Amniotic stem cell (primary cell): ENCODE data around the gene FGFR2.
"Not testable (repeated sequence)": the region's sequence is repeated elsewhere in the genome, so short reads cannot be mapped to it uniquely, and the experiment has no call there.

ENCODE experiments used
- DNase-seq: peaks from one replicate; lab custom pipeline; 2025; lab: John Stamatoyannopoulos, UW

The FGFR2 gene

DNA sequence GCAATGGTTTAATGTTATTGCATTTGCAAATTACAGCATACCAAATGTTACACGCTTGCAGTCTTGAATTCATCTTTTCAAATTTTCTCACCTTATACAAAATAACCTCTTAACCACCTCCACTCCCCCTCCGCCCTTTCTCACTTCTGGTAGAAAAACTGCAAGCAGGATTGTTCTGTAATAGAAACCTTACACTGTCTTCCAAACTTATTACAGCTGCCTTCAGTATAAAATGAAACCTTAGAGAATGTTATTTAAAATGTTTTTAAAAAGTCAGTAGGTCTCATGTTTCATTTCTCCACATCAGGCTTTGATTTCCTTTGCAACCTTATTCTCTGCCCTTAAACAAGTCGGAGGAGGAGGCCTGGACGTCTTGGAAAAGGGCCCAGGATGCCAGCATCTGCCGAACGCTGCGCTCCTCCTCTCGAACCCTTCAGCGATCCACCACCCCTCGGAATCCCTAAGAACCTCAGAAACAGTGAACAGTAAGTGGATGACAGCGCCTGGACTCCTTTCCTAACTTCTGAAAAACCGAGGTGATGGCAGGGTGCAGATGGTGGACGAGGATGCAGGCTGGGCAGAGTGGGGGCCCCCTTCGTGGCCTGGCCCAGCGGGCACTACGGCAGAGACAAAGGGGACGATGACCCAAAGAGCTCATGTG, 74.0 kb downstream of the FGFR2 start:
- DNase-seq = no peak

DNA sequence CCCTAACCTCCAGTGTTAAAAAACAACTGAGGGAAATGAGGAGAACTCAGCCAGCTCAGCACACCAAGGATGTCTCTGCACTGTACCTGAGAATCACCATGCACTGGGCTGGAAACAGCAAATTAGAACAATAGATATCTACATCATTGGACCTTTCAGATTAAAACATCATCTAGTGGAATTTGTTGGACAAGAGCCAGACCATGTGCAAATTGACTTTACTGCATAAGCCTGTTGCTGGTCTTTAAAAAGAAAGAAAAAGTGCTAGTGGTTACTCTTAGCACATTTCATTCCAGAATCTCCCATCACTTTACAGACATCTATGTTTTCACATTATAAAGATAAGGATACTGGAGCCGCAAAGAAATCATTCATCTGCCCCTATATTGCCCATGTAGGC, 75.4 kb downstream of the FGFR2 start:
- DNase-seq = no peak

DNA sequence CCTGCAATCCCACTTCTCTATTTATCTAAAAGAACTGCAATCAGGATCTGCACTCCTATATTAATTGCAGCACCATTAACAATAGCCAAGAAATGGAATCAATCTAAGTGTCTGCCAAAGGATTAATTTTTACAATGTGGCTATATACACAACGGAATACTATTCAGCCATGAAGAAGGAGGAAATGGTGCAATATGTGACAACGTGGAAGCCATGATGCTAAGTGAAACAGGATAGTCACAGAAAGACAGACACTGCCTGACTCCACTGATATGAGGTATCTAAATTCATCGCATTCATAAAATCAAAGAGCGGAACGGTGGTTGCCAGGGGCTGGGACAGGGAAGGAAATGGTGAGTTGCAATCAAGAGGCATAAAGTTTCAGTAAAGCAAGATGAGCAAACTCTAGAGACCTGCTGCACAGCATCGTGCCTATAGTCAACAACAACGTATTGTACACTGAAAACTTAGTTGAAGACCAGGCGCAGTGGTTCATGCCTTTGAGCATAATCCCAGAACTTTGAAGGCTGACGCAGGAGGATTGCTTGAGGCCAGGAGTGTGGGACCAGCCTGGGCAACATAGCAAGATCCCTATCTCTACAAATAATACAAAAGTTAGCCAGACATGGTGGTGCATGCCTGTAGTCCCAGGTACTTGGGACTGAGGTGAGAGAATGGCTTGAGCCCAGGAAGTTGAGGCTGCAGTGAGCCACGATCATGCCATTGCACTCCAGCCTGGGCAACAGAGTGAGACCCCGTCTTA, 76.3 kb downstream of the FGFR2 start:
- no peak for DNase-seq

DNA sequence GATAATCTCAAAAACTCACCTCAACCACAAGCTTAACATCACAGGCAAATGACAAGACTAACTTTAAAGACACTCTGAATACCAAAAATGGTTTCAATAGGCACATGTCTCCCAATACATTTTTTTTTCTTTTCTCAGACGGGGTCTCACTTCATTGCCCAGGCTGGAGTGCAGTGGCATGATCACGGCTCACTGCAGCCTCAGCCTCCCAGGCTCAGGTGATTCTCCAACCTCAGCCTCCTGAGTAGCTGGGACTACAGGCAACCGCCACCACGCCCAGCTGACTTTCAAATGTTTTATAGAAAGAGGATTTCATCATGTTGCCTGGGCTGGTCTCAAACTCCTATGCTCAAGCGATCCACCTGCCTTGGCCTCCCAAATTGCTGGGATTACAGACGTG, 77.7 kb downstream of the FGFR2 start:
- not testable (repeated sequence) for DNase-seq

DNA sequence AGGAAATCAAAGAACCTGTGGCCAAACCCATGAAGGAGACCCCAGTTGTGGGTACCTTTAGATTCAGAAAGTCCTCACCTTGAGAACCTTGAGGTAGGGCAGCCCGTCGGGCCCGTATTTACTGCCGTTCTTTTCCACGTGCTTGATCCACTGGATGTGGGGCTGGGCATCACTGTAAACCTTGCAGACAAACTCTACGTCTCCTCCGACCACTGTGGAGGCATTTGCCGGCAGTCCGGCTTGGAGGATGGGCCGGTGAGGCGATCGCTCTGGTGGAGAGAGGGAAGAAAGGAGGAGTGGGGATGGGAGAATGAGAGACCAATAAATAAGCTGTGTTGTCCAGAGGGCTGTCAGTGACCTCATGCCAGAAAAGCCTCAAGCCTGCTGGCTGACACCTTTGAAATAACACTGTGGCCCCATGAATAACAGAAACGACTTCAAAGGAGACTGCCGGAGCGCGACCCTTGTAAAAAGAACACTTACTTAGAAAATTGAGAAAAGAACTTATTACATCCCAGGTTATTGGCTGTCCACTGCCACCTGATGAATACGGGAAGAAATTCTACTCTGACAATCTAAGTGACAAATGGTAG, 78.2 kb downstream of the FGFR2 start:
- no peak for DNase-seq

DNA sequence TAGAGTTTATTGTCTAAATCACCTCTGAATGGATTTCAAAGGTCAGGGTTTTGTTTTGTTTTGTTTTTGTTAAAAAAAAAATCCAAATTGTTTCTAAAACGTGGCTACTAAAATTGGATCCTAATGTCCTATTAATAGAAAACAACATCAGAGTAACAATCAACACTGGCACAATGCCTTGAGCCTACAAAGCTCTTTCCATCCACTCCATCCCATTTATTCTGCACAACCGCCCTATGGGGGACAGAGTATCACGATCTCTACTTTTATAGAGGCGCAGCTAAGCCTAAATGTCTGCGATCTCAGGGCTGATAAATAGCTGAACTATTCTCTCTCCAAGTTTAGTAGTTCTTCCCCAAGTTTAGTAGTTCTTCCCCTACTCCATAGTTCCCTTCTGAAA, 78.8 kb downstream of the FGFR2 start:
- no peak for DNase-seq

DNA sequence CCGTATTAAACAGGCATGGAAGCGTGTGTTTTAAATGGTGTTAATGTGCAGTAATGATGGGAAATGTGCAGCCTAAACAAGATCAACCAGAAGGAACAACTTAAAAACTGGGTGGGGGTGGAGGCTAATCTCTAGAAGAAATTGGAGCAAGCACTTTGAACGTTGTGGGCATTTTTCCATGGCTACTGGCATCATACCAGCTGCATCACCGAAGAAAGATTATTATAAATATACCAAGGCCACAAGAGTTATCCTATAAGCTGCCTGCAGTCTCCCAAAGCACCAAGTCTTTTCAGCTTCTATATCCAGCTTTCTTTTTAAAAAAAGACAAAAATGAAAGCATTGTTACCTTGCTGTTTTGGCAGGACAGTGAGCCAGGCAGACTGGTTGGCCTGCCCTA, 79.9 kb downstream of the FGFR2 start:
- no peak for DNase-seq

DNA sequence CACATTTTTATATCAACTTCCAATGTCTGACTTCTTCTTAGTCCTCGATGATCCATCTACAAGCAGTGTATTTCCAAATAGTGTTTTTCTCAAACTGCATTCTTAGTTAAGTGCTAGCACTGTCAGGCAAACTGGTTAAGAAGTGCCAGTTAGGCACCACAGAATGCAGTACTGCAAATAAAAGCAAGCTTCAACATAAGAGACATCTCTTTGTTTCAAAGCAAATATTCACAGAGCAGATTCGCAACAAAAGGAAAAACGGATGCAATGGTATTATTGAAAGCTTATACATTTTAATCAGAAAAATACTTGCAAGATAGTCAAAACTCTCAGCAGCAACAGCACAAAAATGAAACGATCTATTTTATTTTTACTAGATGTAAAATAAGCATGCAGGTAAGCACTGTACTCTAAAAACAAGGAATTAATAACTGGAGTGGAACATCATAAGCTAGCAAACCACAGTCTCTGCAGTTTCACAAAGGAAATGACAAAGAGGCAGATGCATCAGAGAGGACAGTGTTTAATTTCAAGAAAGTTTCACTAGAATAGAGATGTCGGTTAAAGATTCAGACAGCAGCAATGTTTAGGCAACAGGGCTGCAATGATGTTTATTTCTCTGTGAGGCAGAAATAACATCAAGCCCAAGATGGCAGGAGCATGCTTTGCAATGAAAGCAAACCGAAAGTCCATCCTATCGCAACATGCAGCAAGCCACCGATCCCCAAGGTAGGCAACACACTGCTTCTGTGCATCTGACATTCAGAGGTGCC, 82.0 kb downstream of the FGFR2 start:
- DNase-seq = no peak

DNA sequence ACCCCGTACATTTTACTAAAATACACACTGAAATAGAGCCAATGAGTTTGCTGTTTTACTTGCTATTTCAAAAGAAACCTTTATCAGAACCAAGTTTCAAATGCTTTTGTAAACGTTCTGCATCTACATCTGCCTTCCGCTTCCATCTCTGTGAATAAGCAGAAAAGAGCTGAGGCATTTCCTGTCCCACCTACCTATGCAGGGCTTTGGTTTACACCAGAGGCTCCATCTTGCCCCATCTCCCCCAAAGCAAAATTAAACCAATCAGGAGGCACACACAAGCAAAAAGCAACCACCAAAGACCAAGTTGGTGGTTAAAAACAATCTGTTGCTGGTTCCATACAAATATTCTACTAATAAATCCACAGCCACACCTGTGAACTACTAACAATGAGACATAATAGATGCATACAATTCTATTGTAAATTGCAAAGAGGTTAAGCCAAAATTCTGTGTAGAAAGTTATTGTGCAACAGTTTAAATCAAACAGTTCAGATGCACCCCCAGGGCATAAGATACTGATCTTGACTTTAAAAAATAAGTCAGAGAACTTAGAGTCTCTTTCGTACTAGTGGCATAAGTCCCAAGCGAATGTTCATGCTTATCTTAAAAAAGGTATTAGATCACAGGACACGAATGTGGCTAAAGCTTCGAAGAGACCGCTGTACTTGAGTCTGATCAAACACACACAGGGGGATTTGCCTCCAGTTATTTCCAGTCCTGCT, 83.9 kb downstream of the FGFR2 start:
- DNase-seq = no peak

DNA sequence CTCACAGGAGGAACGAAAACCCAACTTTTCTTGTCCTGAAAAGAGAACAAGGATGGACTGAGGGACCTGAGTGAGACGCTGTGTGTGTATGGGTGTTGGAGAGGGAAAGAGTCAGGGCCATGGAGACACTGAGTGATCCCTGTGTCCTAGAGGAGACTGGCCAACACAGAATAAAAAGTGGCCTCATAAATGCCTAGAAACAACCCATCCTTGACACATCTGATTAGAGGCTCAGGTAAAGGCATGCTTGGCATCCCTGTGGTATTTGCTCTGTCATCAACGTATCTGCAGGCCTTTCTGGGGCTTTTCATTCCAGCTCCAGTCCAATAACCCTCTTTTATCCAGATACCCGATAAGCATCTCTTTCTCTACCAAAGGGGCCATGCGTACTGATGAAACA, 86.3 kb downstream of the FGFR2 start:
- no peak for DNase-seq

DNA sequence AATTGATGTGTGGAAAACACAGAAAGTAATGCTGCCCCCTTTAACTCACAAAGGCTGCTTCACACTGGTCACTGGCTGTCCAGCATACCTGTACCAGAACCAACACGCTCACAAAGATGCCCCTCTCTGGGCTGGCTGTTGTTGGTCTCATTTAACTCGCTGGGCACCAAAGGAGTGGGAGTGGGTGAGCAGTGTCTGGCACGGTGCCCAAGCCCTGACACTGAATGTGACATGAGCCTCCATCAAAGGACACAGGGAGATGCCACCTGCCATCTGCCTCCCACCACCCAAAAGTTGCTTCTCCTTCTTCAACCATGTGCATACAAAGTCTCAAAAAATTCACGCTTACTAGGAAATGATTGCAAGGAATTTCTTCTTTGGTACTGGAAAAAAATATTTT, 86.8 kb downstream of the FGFR2 start:
- DNase-seq = no peak

DNA sequence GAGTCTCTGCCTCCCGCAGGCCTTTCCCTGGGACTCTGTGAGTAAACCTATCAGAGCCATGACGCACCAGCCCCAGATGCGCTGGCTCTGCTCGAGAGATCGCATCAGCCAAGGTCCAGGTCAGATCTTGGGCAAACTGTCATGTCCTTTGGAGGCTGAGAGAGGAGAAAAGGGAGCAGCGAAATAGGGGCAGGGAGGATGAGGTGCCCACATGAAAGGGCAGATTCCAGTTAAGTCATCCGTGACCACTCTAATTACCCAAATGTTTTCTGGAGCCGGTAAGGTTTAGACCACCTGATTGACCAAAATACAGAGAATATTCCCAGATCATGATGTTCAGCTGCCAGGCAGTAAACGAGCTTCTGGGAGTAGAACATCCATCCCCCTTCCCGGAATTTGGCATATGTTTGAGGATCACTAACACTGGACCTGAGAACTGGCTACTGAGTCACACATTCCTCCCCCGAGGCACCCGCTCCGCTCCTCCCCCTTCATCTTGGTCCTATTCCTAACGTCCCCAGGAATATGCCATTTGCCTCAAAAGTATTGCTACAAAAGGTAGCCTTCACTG, 88.0 kb downstream of the FGFR2 start:
- DNase-seq = no peak

DNA sequence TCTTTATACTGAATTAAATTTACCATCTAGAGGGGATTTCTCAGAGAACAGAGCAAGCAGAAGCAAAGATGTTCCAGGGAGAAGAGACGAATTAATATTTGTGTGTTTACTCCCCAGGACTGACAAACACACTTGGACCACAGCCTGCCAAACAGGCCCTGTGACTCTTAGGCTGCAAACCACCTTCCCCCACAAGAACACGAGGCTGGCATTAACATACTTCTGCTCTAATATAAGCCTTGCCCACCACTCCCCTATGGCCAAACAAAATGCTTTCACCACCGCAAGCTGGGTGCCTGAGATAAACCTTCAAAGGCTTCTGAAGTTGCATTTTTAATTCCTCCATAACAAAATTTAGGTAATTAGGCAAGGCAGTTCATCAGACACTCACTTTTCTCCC, 88.4 kb downstream of the FGFR2 start:
- DNase-seq = no peak

DNA sequence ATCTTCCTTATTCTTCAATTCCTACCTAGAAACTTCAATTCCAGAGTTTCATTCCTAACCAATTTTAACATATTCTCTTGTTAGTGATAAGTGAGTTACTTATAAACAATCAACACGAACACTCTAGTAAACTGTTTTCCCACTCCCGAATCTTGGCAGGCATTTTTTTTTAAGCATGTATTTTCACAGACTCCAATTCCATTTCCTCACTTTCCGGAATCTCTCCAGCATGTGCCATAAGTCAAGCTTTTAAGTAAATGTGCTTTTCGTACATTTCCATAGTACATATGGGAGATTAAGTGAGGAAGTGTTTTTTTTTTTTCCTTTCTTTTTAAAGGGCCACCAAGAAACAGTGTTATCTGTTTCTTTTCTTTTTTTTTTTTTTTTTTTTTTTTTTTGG, 89.1 kb downstream of the FGFR2 start:
- no peak for DNase-seq

DNA sequence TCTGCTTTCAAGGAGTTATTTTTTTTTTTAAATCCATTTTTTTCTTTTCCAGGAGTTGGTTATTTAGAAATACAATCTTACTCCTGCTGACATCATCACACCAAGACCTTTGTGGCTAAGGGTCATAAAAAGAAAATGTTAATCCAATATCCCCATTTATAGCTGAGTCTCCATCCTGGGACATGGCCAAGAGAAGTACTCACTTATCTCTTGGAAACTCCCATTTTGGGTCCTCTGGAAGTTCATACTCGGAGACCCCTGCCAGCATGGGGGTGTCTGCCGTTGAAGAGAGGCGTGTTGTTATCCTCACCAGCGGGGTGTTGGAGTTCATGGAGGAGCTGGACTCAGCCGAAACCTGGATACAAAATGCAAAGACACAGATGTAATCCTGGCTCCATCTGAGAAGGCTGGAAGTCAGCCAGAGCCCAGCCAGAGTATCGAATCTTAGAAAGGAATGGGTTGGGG, 94.6 kb downstream of the FGFR2 start:
- no peak for DNase-seq

DNA sequence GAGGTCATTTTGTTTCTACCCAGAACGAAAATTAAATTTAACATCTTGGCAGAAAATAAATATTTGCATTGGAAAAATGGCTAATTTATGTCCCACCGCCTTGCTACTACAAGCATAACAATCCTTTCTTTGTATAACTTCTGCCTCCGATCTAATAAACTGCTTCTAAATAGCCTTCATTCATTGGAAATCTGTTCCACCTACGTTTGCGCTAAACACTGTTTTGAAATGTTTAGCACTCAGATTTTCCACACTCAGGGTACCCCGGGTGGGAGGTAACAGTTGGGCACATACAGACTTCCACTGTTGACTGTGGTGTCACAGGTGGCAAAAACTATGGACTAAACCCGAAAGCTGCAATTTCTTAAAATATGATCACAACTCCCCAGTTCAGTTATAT, 96.4 kb downstream of the FGFR2 start:
- DNase-seq = no peak

DNA sequence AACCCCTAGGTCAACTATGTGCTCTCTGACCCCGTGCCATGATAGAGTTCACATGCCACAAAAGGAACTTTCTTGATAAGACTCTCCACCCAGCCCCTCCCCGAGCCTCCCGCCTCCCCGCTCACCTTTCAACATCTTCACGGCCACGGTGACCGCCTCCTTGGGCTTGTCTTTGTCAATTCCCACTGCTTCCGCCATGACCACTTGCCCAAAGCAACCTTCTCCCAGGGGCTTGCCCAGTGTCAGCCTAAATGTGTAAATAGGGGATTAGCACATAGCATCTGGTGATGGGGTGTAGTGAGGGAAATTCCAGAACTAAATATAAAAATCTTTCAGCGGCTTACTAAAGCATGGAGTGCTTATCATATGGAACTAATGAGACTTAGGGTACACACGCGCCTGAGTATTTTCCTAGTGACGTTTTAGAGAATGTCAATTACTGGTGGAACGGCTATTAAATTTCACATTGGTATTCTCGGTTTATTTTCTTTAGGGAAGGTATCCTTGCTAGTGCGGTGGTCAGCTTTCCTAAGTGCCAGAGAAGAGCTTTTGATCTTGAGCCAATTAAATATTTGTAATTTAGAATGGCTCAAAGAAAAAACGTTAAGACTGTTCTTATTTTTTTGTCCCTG, 97.4 kb downstream of the FGFR2 start:
- DNase-seq = no peak

DNA sequence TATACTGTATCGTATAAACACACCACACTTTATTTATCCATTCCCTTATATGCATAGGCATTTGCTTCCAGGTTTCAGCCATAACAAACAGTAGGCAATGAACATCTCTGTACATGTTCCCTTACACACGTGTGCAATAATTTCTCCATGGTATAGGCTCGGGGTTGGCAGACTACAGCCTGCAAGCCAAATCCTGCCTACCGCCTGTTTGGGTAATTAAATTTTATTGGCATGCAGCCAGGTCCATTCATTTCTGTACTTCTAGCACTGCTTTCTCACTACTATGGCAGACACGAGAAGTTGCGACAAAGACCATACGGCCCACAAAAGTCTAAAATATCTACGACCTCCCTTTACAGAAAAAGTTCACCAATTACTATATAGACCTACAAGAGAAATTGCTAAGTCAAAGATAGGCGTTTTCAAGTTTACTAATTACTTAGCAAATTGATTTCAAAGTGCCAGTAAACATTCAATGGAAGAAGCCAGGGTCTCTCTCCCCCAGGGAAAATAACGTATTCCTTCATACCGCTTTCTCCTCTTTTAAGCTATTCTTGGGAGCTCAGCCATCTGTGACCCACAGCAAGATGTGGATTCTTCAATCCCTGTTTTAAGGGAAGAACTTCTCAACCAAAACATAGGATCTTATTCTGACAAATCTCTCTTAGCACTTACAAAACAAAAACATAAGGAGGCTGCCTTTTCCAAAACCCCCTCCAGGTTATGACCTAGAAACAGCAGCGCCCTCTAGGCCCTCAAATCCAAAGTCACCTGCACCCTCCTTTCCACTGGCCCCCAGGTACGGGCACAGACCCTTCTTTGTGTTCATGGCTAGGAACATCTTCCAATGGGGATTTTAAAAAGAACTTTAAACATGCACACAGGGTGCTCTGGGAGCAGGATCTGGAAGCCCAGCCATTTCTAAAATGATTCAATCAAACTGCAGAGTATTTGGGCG, 100.5 kb downstream of the FGFR2 start:
- no peak for DNase-seq

DNA sequence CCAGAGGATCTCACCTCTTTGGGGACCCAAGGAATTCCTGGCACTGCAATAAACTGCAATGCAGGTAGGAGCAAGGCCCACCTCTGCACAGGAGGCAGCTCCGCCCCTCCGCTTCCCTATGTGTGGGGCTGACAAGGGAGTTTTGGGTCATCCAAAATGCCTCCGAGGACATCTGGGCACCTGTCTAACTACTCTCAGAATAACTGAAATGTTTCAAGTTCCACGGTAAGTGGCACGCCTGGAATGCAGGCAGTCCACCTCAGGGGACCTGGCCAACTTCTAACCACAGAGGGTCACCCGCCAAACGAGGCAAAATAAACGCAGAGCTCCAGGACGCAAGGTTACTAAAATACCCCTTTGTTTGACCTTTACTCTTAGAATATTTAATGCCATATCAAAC, 102.5 kb downstream of the FGFR2 start:
- no peak for DNase-seq

DNA sequence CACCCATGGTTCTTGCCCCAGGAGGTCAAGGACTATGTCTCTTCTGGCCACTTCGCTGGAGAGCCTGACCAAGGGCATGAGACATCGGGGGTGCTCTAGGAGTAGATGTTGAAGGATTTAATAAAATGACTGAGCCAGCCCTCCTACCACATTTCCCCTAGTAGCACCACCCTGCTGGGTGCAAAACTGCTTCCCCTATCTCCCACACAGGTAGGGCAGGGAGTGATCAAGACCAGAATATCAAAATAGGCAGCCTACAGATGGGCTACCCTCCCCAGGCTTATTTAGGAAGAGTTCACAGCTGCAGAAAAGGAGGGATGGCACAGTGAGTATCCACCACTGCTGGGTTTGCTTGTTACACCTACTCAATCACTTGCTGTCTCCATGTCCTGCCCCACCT, 103.9 kb downstream of the FGFR2 start:
- no peak for DNase-seq
